GM23338 (cell line): Measurements from ENCODE around the gene ATP5F1A.

Experiments
- CREB1 ChIP-seq: fragments of 250-450 bp; sonication (Bioruptor Pico); IDR thresholded peaks from 2 replicates; pipeline ENCODE4 v1.5.0; 2020; ENCODE audit warnings: low read depth, mild to moderate bottlenecking, moderate library complexity
- EZH2 ChIP-seq: fragments of 200-600 bp; sonication (generic); IDR thresholded peaks from one replicate; pipeline ENCODE4 v1.8.0; 2017; ENCODE audit warnings: antibody characterized with exemption, mild to moderate bottlenecking, low read depth; ENCODE audit not compliant: unreplicated experiment
- EZH2phosphoT487 ChIP-seq: fragments of 200-600 bp; sonication (generic); IDR thresholded peaks from one replicate; pipeline ENCODE4 v1.8.1; 2018; ENCODE audit warnings: antibody characterized with exemption; ENCODE audit not compliant: unreplicated experiment
- NANOG ChIP-seq: IDR thresholded peaks from 2 replicates; pipeline ENCODE4 v1.6.1; 2016; ENCODE audit warnings: antibody characterized with exemption, borderline replicate concordance
- TF ChIP-seq, protein P1 (sequence below), 2 experiments: fragments of 200-600 bp in 1 of 2; sonication (generic) in 1 of 2; conservative IDR thresholded peaks; 2 replicates each; pipeline versions ENCODE4 v1.5.1 to v1.6.1; 2016 to 2017; ENCODE audit warnings: antibody characterized with exemption in 2 of 2, low read depth in 2 of 2, mild to moderate bottlenecking in 2 of 2, moderate library complexity in 1 of 2
- TF ChIP-seq, protein P2 (sequence below): IDR thresholded peaks from one replicate; pipeline ENCODE4 v1.6.1; 2018; ENCODE audit warnings: antibody characterized with exemption; ENCODE audit not compliant: unreplicated experiment

DNA sequence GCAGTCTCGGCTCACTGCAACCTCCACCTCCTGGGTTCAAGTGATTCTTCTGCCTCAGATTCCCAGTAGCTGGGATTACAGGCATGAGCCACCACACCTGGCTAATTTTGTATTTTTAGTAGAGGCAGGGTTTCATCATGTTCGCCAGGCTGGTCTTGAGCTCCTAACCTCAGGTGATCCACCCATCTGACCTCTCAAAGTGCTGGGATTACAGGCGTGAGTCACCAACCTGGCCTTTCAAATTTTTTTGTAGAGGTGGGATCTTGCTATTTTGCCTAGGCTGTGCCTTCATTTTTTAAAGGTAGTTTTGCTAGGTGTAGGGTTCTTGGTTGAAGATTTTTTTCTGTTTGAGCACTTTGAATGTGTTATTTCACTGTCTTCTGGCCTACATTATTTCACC lies 12.3 kb upstream of the ATP5F1A start:
- TF ChIP-seq, protein P1, sequence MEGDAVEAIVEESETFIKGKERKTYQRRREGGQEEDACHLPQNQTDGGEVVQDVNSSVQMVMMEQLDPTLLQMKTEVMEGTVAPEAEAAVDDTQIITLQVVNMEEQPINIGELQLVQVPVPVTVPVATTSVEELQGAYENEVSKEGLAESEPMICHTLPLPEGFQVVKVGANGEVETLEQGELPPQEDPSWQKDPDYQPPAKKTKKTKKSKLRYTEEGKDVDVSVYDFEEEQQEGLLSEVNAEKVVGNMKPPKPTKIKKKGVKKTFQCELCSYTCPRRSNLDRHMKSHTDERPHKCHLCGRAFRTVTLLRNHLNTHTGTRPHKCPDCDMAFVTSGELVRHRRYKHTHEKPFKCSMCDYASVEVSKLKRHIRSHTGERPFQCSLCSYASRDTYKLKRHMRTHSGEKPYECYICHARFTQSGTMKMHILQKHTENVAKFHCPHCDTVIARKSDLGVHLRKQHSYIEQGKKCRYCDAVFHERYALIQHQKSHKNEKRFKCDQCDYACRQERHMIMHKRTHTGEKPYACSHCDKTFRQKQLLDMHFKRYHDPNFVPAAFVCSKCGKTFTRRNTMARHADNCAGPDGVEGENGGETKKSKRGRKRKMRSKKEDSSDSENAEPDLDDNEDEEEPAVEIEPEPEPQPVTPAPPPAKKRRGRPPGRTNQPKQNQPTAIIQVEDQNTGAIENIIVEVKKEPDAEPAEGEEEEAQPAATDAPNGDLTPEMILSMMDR (conservative IDR thresholded peaks at IDR 0.05; ENCODE audit: low read depth in 2 of 2) = no peak
- no peak for TF ChIP-seq NANOG
- TF ChIP-seq CREB1 (CRISPR knock-in tag) = no peak
- TF ChIP-seq, protein P2, sequence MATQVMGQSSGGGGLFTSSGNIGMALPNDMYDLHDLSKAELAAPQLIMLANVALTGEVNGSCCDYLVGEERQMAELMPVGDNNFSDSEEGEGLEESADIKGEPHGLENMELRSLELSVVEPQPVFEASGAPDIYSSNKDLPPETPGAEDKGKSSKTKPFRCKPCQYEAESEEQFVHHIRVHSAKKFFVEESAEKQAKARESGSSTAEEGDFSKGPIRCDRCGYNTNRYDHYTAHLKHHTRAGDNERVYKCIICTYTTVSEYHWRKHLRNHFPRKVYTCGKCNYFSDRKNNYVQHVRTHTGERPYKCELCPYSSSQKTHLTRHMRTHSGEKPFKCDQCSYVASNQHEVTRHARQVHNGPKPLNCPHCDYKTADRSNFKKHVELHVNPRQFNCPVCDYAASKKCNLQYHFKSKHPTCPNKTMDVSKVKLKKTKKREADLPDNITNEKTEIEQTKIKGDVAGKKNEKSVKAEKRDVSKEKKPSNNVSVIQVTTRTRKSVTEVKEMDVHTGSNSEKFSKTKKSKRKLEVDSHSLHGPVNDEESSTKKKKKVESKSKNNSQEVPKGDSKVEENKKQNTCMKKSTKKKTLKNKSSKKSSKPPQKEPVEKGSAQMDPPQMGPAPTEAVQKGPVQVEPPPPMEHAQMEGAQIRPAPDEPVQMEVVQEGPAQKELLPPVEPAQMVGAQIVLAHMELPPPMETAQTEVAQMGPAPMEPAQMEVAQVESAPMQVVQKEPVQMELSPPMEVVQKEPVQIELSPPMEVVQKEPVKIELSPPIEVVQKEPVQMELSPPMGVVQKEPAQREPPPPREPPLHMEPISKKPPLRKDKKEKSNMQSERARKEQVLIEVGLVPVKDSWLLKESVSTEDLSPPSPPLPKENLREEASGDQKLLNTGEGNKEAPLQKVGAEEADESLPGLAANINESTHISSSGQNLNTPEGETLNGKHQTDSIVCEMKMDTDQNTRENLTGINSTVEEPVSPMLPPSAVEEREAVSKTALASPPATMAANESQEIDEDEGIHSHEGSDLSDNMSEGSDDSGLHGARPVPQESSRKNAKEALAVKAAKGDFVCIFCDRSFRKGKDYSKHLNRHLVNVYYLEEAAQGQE = no peak
- no peak for TF ChIP-seq EZH2
- TF ChIP-seq EZH2phosphoT487 = no peak
